ENCODE data around the gene ELAVL1. TPM values are rescaled to one million over a fixed set of nuclear protein-coding genes. Genes with fewer than 3 reads are reported as not detected.

ELAVL1 gene
- total RNA-seq, 1 donor from 2014 or later = 50.5 TPM

- Histone ChIP-seq H3K4me3 (peak overlapping the region; percentile 62), H3K4me1 (peaks cover 94% of the 10 kb centered on the region), H3K27me3 (ENCODE audit: low read depth) (no peaks in the 10 kb centered on the region), H3K9me3 (replicated peaks) (no peaks in the 10 kb centered on the region), H3K27ac (replicated peaks) (peak overlapping the region; percentile 93), H3K36me3 (no peaks in the 10 kb centered on the region)
- DNase-seq = no peak
- TF ChIP-seq, protein P1, sequence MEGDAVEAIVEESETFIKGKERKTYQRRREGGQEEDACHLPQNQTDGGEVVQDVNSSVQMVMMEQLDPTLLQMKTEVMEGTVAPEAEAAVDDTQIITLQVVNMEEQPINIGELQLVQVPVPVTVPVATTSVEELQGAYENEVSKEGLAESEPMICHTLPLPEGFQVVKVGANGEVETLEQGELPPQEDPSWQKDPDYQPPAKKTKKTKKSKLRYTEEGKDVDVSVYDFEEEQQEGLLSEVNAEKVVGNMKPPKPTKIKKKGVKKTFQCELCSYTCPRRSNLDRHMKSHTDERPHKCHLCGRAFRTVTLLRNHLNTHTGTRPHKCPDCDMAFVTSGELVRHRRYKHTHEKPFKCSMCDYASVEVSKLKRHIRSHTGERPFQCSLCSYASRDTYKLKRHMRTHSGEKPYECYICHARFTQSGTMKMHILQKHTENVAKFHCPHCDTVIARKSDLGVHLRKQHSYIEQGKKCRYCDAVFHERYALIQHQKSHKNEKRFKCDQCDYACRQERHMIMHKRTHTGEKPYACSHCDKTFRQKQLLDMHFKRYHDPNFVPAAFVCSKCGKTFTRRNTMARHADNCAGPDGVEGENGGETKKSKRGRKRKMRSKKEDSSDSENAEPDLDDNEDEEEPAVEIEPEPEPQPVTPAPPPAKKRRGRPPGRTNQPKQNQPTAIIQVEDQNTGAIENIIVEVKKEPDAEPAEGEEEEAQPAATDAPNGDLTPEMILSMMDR (IDR thresholded peaks at IDR 0.05; ENCODE audit: borderline replicate concordance) = no peak
- intact Hi-C loops (cut with micrococcal nuclease) = no loop called here
Measured at GRCh38 chr19:8001651-8001994, 3.8 kb downstream of the ELAVL1 start.

DNA sequence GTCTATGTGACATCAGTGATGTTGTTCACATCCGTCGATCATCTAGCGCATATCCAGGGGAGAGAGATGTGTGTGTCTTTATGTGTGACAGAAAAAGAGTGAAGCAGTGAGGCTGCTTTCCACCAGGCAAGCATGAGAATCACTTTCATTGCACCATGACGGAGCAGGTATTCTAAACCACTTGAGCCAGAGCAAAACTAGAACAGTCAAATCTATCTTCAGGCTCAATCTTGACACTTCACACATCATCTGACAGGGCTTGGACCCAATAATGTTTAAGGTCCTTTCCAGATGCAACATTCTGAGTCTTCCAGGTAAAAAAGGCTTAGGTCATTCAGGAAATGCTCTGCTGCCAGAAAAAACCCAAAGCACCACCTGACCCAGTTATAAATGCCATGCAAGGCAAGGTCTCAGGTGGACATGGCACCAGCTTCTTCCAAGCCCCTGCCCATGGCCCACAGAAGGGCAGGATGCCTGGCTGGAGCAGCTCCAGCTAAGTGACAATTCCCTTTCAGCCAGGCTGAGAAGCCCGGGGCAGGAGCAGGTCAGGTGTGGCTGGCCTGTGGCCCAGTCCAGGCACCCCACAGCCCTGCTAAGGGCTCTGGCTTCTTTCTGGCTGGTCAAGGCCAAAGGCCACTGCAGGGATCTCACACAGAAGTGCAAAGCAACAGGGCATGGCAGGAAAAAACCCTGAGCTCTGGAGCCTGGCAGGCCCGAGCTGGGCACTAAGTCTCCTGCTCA, 5.0 kb downstream of the ELAVL1 start:
- Histone ChIP-seq H3K9me3 (replicated peaks) (no peaks in the 10 kb centered on the region), H3K27ac (replicated peaks) (peak overlapping the region; percentile 93), H3K36me3 (no peaks in the 10 kb centered on the region), H3K4me1 (peaks cover 86% of the 10 kb centered on the region), H3K4me3 (no peak overlapping the region), H3K27me3 (ENCODE audit: low read depth) (no peaks in the 10 kb centered on the region)
- TF ChIP-seq, protein P1 (IDR thresholded peaks at IDR 0.05; ENCODE audit: borderline replicate concordance) = no peak
- DNase-seq = no peak
- intact Hi-C loops (cut with micrococcal nuclease) = no loop called here

DNA sequence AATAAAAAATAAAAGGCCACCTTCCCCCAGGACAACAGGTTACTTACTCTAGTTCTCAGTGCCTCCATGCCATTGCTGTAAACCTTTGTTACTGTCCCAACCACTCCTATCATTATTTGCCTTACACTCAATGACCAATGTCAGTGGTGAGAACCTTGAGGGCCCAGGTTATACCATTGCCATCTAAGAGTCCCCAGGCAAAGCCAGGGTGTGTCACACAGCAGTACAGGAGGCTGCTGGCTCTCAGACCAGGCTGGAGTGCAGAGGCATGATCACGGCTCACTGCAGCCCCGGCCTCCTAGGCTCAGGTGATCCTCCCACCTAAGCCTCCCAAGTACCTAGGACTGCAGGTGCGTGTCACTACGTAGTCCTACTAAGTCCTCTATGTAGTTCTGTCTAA, 6.1 kb downstream of the ELAVL1 start:
- Histone ChIP-seq H3K27ac (replicated peaks) (peak overlapping the region; percentile 93), H3K9me3 (replicated peaks) (no peaks in the 10 kb centered on the region), H3K4me1 (peaks cover 88% of the 10 kb centered on the region), H3K4me3 (no peak overlapping the region), H3K27me3 (ENCODE audit: low read depth) (no peaks in the 10 kb centered on the region), H3K36me3 (no peaks in the 10 kb centered on the region)
- DNase-seq = no peak
- intact Hi-C loops (cut with micrococcal nuclease) = no loop called here
- TF ChIP-seq, protein P1 (IDR thresholded peaks at IDR 0.05; ENCODE audit: borderline replicate concordance) = no peak

GRCh38 chr19:7997809-7998480, 7.5 kb downstream of the ELAVL1 start:
- no peak for DNase-seq
- no peaks in the 10 kb centered on the region for H3K27me3 ChIP-seq (ENCODE audit: low read depth)
- H3K9me3 ChIP-seq (replicated peaks) = no peaks in the 10 kb centered on the region
- H3K27ac ChIP-seq (replicated peaks) = peak overlapping the region; percentile 23
- H3K4me1 ChIP-seq = peaks cover 88% of the 10 kb centered on the region
- H3K4me3 ChIP-seq = no peak overlapping the region
- TF ChIP-seq, protein P1 (IDR thresholded peaks at IDR 0.05; ENCODE audit: borderline replicate concordance) = no peak
- intact Hi-C loops (cut with micrococcal nuclease) = no loop called here
- no peaks in the 10 kb centered on the region for H3K36me3 ChIP-seq

DNA sequence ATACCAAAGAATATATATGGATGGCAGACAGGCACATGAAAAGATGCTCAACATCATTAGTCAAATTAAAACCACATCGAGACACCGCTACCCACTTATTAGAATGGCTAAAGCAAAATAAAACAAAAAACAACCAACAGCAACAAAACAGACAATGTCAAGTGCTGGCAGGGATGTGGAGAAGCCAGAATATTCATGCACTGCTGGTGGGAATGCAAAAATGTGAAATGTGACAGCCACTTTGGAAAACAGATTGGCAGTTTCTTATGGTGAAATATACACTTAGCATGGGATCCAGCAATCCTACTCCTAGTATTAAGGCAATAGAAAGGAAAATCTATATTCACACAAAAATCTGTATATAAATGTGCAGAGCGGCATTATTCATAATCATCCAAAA, 8.6 kb downstream of the ELAVL1 start:
- no peaks in the 10 kb centered on the region for H3K9me3 ChIP-seq (replicated peaks)
- DNase-seq = no peak
- no peaks in the 10 kb centered on the region for H3K27me3 ChIP-seq (ENCODE audit: low read depth)
- H3K27ac ChIP-seq (replicated peaks) = no peak overlapping the region
- TF ChIP-seq, protein P1 (IDR thresholded peaks at IDR 0.05; ENCODE audit: borderline replicate concordance) = no peak
- H3K4me3 ChIP-seq = no peak overlapping the region
- peaks cover 81% of the 10 kb centered on the region for H3K4me1 ChIP-seq
- intact Hi-C loops (cut with micrococcal nuclease) = no loop called here
- no peaks in the 10 kb centered on the region for H3K36me3 ChIP-seq

Measured in left ventricle myocardium inferior (tissue), 1 donor.